HTERT RPE-1 (cell line): Measurements from ENCODE around the gene GALR2.
"Not testable (repeated sequence)": the region's sequence is repeated elsewhere in the genome, so short reads cannot be mapped to it uniquely, and the experiment has no call there.

ENCODE experiments used
- in situ Hi-C: fragments of 300-500 bp; cut with MboI; formaldehyde crosslinking; loops from 4 replicates; pipeline ENCODE4 v1.14.3; 2020; ENCODE audit warnings: low sequenced_read_pairs

The GALR2 gene

GRCh38 chr17:76074390-76075363 is at the start of gene GALR2:
TSS of gene GALR2 (plus strand) at chr17:76074781. CDS start at chr17:76074884, 103 bp downstream.
- in situ Hi-C loops: no loop called here

GRCh38 chr17:76025294-76025693 is 49.3 kb upstream of the GALR2 start:
- in situ Hi-C loops: no loop called here

- in situ Hi-C loops: no loop called here
Measured at GRCh38 chr17:76026714-76027158, 47.8 kb upstream of the GALR2 start.

GRCh38 chr17:76027159-76027839 is 47.3 kb upstream of the GALR2 start, which contains the start of gene EVPL:
TSS of gene EVPL (minus strand) at chr17:76027306. CDS start at chr17:76027198, 108 bp downstream.
- in situ Hi-C loops: no loop called here

- in situ Hi-C loops: no loop called here
Measured at GRCh38 chr17:76032073-76032779, 42.4 kb upstream of the GALR2 start.

GRCh38 chr17:76032780-76033108 is 41.8 kb upstream of the GALR2 start:
- in situ Hi-C loops: no loop called here

- in situ Hi-C loops: no loop called here
Measured at GRCh38 chr17:76033139-76033538, 41.4 kb upstream of the GALR2 start.

GRCh38 chr17:76034428-76035350 is 39.9 kb upstream of the GALR2 start:
- in situ Hi-C loops: no loop called here

- in situ Hi-C loops: no loop called here
Measured at GRCh38 chr17:76036497-76037261, 37.9 kb upstream of the GALR2 start.

GRCh38 chr17:76038050-76038449 is 36.5 kb upstream of the GALR2 start:
- in situ Hi-C loops: no loop called here

GRCh38 chr17:76039121-76039520 is 35.5 kb upstream of the GALR2 start:
- in situ Hi-C loops: no loop called here

- in situ Hi-C loops: no loop called here
Measured at GRCh38 chr17:76040376-76040775, 34.2 kb upstream of the GALR2 start.

- in situ Hi-C loops: not testable (repeated sequence)
Measured at GRCh38 chr17:76042868-76043267, 31.7 kb upstream of the GALR2 start.

- in situ Hi-C loops: not testable (repeated sequence)
Measured at GRCh38 chr17:76044475-76045007, 30.0 kb upstream of the GALR2 start.

GRCh38 chr17:76046064-76046463 is 28.5 kb upstream of the GALR2 start:
- in situ Hi-C loops: no loop called here

- in situ Hi-C loops: no loop called here
Measured at GRCh38 chr17:76048025-76048605, 26.5 kb upstream of the GALR2 start.

GRCh38 chr17:76048711-76049110 is 25.9 kb upstream of the GALR2 start:
- in situ Hi-C loops: no loop called here

- in situ Hi-C loops: no loop called here
Measured at GRCh38 chr17:76049239-76049638, 25.3 kb upstream of the GALR2 start.
